HFF-Myc (cell line): Measurements from ENCODE around the gene CTBP1.

Experiments
- DNase-seq: peaks from one replicate; pipeline ENCODE4 v3.0.0-alpha.2; 2011; ENCODE audit warnings: low read depth; ENCODE audit errors: extremely low read depth
- H3K4me3 ChIP-seq: replicated peaks from 2 replicates; pipeline ENCODE4 v1.5.1; 2011; ENCODE audit warnings: low read depth, mild to moderate bottlenecking, control low read depth, low read length
- CTCF ChIP-seq: IDR thresholded peaks from 2 replicates; pipeline ENCODE4 v1.5.1; 2012; ENCODE audit warnings: mild to moderate bottlenecking, low read depth, low read length, control low read depth; ENCODE audit errors: missing control alignments

CTBP1 gene

GRCh38 chr4:1279253-1279652 lies 30.3 kb upstream of the CTBP1 start:
- H3K4me3 ChIP-seq: no peak overlapping the region
- no peak for TF ChIP-seq CTCF
- no peak for DNase-seq

DNA sequence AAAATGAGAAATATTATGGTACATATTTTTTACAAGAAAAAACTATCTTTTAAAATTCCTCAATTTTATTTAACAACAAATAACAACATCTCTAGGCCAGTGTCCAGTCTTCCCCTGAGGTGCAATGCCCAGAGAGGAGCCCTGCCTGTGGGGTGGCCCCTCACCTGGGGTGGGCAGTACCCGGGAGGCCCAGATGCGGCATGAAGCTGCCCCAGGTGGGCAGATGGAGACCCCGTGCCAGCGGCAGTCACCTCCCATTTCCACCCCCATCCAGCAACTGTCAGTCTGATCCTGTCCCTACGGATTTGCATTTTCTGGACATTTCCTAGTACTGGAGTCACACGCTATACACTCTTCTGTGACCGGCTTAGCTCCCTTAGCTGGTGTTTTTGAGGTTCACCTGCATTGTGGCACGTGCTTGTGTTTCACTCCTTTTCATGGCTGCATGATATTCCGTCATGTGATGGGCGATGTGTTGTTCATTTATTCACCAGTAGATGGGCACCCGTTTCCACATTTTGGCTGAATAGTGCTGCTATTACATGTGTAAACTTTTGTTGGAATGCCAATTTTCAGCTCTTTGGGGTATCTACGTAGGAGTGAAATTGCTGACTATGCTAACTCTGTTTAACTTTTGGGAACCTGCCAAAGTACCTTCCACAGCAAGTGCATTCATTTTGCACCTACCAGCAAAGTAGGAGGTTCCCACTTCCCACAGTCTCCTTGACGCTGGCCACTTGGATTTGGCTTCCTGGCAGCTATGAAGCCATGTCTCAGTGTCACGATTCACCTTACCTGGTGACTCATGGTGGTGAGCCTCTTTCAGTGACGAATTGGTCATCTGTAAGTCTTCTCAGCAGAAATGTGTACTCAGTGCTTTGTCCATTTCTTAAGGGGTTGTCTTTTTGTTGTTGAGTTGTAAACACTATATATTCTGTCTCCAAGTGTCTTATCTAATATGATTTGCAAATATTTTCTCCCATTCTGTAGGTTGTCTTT lies 29.0 kb upstream of the CTBP1 start:
- peak; percentile 16 for TF ChIP-seq CTCF
- DNase-seq: no peak
- no peak overlapping the region for H3K4me3 ChIP-seq

DNA sequence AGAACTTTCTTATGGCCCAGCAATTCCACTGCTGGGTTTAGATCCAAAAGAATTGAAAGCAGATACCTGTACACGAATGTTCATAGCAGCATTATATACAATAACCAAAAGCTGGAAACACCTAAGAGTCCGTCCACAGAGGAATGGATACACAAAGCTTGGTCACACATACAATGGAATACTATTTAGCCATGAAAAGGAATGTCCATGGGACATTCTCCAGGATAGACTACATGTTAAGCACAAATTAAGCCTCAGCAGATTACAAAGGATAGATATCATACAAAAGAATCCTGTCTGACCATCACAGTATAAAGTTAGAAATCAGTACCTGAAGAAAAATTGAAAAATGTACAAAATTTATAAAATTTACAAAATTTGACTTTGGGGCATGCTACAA lies 28.1 kb upstream of the CTBP1 start:
- H3K4me3 ChIP-seq: no peak overlapping the region
- no peak for DNase-seq
- no peak for TF ChIP-seq CTCF

GRCh38 chr4:1274871-1275270 lies 25.9 kb upstream of the CTBP1 start:
- TF ChIP-seq CTCF: no peak
- DNase-seq: no peak
- no peak overlapping the region for H3K4me3 ChIP-seq

- no peak for TF ChIP-seq CTCF
- no peak for DNase-seq
- H3K4me3 ChIP-seq: no peak overlapping the region
Observed at GRCh38 chr4:1271686-1272085, 22.8 kb upstream of the CTBP1 start.

DNA sequence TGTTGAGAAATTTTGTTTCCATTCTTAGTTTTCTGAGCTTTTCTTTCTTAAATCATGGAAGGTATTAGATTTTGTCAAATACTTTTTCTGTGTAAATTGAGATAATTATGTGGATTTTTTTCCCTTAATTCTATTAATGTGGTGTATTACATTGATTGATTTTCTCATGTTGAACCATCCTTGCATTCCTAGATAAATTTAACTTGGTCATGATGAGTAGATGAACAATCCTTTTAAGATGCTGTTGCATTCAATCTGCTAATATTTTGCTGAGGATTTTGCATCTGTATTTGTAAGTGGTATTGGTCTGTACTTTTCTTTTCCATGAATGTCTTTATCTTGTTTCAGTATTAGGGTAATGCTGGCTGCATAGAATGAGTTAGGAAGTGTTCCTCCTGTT lies 20.3 kb upstream of the CTBP1 start:
- TF ChIP-seq CTCF: no peak
- no peak overlapping the region for H3K4me3 ChIP-seq
- no peak for DNase-seq
